OCI-LY7 (cell line): Measurements from ENCODE around the gene ACOXL.

Experiments used
- CTCF ChIP-seq: fragments of 200-600 bp; sonication (generic); conservative IDR thresholded peaks from 2 replicates; pipeline ENCODE4 v1.5.1; 2014; ENCODE audit warnings: mild to moderate bottlenecking, antibody characterized with exemption, low read length, moderate library complexity, mixed read lengths
- EZH2phosphoT487 ChIP-seq: fragments of 200-600 bp; sonication (generic); IDR thresholded peaks from 2 replicates; pipeline ENCODE4 v1.6.1; 2018; ENCODE audit warnings: low read depth, borderline replicate concordance, mild to moderate bottlenecking, mixed run types, antibody characterized with exemption, low read length, moderate library complexity, mixed read lengths

GRCh38 chr2:110717734-110718133, 14.6 kb upstream of the ACOXL start:
- TF ChIP-seq CTCF (no peak), EZH2phosphoT487 (no peak)
